Body of pancreas (tissue), 4 donors: ENCODE results near the gene FBXO41.

ENCODE experiments used
- CTCF ChIP-seq, 7 experiments: fragments of 450-650 bp in 4 of 7; fragments of 200-600 bp in 3 of 7; sonication (generic) in 3 of 7; IDR thresholded peaks; one replicate each; pipeline ENCODE4 v1.5.1; 2016 to 2019; ENCODE audit warnings: antibody characterized with exemption in 7 of 7
- POLR2A ChIP-seq, 3 donors: fragments of 450-650 bp; IDR thresholded peaks; one replicate each; pipeline ENCODE4 v1.6.1; 2016; ENCODE audit warnings: antibody characterized with exemption in 3 of 3, mild to moderate bottlenecking in 2 of 3

DNA sequence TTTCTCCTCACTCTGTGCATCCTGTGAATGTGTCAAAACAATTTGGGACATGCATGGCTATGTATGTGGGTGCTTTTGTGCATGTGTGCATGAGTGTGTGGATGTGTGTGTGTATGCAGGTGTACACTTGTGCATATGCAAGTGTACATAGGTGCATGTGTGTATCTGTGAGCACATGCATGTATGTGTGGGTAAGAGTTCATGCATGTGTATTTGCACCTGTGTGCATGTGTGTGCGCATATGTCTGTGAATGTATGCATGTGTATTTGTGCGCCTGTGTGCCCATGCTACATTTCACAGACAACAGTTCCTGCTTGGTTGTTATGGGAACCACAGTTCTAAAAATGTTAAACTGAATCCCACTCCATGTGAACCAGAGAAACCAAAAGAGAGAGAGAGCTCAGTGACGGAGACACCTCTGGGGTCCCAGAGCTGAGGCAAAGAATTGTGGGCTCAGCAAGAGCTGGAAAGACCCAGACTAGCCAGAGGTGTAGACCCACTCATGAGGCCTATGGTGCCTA, 1.9 kb upstream of the FBXO41 start:
- TF ChIP-seq CTCF (IDR thresholded peaks at IDR 0.05) (no peak), POLR2A (IDR thresholded peaks at IDR 0.05) (no peak)
